Kidney (tissue), 14 donors: ENCODE data around the gene GOLGA7B. TPM values are rescaled to one million over a fixed set of nuclear protein-coding genes. Genes with fewer than 3 reads are reported as not detected.

Experiments
- DNase-seq, 5 donors: peaks; one replicate each; pipeline ENCODE4 v3.0.0-alpha.2; 2013 to 2020
- FAIRE-seq: peaks from 2 replicates; lab custom pipeline; 2012; peaks lifted over from hg19 to GRCh38; lab: Jason Lieb, UNC
- H3K27ac ChIP-seq, 2 donors: one replicate each; pipeline ENCODE4 v1.7.0; 2013; ENCODE audit warnings: low read depth in 2 of 2, low read length in 2 of 2, inconsistent platforms in 1 of 2
- H3K27me3 ChIP-seq: one replicate; pipeline ENCODE4 v1.7.1; 2013; ENCODE audit warnings: low read length, inconsistent platforms; ENCODE audit not compliant: control insufficient read depth, insufficient read depth
- H3K36me3 ChIP-seq, 3 donors: one replicate each; pipeline versions ENCODE4 v1.7.0 to v1.7.1; 2013; ENCODE audit warnings: low read length in 3 of 3, control low read depth in 1 of 3, inconsistent platforms in 1 of 3; ENCODE audit not compliant: insufficient read depth in 3 of 3, control insufficient read depth in 2 of 3
- H3K4me1 ChIP-seq, 3 donors: one replicate each; pipeline versions ENCODE4 v1.7.0 to v1.7.1; 2013; ENCODE audit warnings: low read length in 3 of 3, inconsistent platforms in 1 of 3, low read depth in 1 of 3; ENCODE audit not compliant: control insufficient read depth in 2 of 3, insufficient read depth in 2 of 3
- H3K4me3 ChIP-seq, 3 donors: one replicate each; pipeline versions ENCODE4 v1.7.0 to v1.8.1; 2013; ENCODE audit warnings: low read length in 3 of 3, control low read depth in 1 of 3, inconsistent platforms in 1 of 3
- H3K9ac ChIP-seq, 3 donors: one replicate each; pipeline versions ENCODE4 v1.7.0 to v1.7.1; 2013; ENCODE audit warnings: low read length in 3 of 3, control low read depth in 1 of 3, inconsistent platforms in 1 of 3
- H3K9me3 ChIP-seq, 3 donors: one replicate each; pipeline versions ENCODE4 v1.7.0 to v1.7.1; 2013; ENCODE audit warnings: low read length in 3 of 3, control low read depth in 1 of 3, inconsistent platforms in 1 of 3; ENCODE audit not compliant: control insufficient read depth in 2 of 3, insufficient read depth in 1 of 3
- intact Hi-C: fragments of 100-400 bp; cut with DNase I; formaldehyde crosslinking; loops from one replicate; pipeline ENCODE4 v1.11.1; 2022
- polyA plus RNA-seq: library from polyadenylated mRNA; stranded (reverse); fragments of 350-450 nt; fragmentation: Illumina TruSeq; extraction: RNeasy Lipid Tissue Mini Kit (QIAGEN cat#74804); gene quantifications from one replicate; pipeline ENCODE4 v1.2.3, GENCODE V29; 2014; ENCODE audit warnings: low read depth, low replicate concordance; ENCODE audit not compliant: insufficient read depth
- total RNA-seq: library from RNA; stranded (reverse); fragmentation: NEBNext Ultra II Directional; extraction: Animal tissue kit (Norgen Biotek cat#: 25700); gene quantifications from one replicate; pipeline ENCODE4 v1.2.1, GENCODE V29; 2021
- TF ChIP-seq, protein P1 (sequence below): IDR thresholded peaks from 3 replicates; pipeline ENCODE4 v1.5.1; 2012; ENCODE audit warnings: mild to moderate bottlenecking, moderate library complexity, borderline replicate concordance; ENCODE audit not compliant: insufficient read depth; ENCODE audit errors: extremely low read depth
- donor health status: control.
- donor health status: control.
- donor health status: control.
- donor health status: control.
- donor health status: control.
- donor health status: DM: yes; HTN: yes; CAD: no.
- donor health status: Normal renal cell carcinoma (clear cell type).

GOLGA7B gene
- total and polyA plus RNA-seq, 2 donors from 2014 or later, result 0.50 TPM; not detected in 1

DNA sequence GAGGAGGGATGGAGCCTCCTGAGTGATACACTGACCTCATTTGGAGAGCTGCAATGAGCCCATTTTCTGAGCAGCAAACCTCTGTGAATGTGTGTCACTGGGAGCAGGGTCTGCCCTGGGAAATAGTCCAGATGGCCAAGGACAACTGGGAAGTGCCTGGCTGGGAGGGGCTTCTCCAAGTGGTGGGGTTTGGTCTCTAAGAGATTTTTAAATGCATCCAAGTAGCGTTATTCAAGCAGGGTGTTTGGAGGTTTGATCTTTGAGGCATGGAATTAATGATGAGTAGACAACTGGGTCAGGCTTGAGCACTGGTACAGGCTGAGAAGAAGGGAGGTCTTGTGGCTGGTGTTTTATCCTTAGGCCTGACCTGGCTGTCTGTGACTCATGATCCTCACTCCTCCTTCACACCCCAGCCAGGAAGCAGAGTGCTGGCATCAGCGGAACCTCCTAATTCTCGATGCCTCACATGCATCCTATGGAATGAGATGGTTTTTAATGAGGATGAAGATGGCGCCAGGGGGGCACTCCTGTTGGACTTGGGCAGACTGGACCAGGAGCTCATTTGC, 3.3 kb downstream of the GOLGA7B start:
- intact Hi-C loops, result no loop called here
- Histone ChIP-seq H3K36me3 (no peaks in the 10 kb centered on the region), H3K27ac (no peak overlapping the region), H3K9me3 (no peaks in the 10 kb centered on the region), H3K4me3 (no peak overlapping the region), H3K4me1 (no peaks in the 10 kb centered on the region), H3K9ac (no peak overlapping the region), H3K27me3 (peaks cover 3% of the 10 kb centered on the region)
- no peak for DNase-seq
- TF ChIP-seq, protein P1, sequence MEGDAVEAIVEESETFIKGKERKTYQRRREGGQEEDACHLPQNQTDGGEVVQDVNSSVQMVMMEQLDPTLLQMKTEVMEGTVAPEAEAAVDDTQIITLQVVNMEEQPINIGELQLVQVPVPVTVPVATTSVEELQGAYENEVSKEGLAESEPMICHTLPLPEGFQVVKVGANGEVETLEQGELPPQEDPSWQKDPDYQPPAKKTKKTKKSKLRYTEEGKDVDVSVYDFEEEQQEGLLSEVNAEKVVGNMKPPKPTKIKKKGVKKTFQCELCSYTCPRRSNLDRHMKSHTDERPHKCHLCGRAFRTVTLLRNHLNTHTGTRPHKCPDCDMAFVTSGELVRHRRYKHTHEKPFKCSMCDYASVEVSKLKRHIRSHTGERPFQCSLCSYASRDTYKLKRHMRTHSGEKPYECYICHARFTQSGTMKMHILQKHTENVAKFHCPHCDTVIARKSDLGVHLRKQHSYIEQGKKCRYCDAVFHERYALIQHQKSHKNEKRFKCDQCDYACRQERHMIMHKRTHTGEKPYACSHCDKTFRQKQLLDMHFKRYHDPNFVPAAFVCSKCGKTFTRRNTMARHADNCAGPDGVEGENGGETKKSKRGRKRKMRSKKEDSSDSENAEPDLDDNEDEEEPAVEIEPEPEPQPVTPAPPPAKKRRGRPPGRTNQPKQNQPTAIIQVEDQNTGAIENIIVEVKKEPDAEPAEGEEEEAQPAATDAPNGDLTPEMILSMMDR, result no peak
- FAIRE-seq, result no peak

DNA sequence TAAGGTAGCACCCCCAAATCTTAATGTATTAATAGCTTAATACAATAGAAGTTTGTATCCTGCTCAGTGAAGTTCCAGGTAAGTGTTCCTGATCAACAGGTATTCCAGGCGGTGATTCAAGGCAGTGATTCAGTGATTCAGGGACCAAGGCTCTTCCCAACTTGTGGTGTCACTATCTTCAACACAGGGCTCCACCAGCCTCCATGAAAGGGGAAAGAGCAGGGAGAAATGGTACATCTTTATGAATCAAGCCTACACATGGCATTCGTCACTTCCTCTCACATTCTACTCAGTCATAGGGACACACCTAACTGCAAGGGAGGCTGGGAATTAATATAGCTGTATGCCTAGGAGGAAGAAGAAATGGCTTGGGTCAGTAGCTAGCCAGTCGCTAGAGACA, 5.1 kb downstream of the GOLGA7B start:
- Histone ChIP-seq H3K4me1 (no peaks in the 10 kb centered on the region), H3K4me3 (no peak overlapping the region), H3K9ac (no peak overlapping the region), H3K9me3 (no peaks in the 10 kb centered on the region), H3K27me3 (no peaks in the 10 kb centered on the region), H3K36me3 (no peaks in the 10 kb centered on the region), H3K27ac (no peak overlapping the region)
- TF ChIP-seq, protein P1, result no peak
- intact Hi-C loops, result no loop called here
- DNase-seq (no peak), FAIRE-seq (no peak)

DNA sequence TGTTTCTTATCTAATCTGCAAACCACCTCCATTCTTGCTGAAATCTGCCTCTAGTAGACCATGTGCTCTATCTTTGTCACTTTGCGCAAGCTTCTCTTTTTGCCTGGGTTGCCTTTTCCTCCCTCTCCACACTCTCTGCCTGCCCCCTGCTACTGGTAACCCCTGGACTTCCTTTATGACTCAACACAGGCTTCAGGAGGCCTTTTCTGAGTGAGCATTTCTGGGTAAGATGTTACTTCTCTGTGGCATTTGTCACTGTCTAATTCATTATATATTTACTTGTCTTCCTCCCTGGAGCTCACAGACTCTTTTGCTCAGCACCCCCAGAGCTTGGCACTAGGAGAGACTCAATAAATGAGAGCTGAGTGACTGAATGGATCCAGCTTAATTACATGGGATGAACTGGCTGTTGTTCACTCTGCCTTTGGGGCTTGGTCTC, 8.4 kb downstream of the GOLGA7B start:
- intact Hi-C loops, result no loop called here
- no peak overlapping the region for H3K4me3 ChIP-seq
- no peaks in the 10 kb centered on the region for H3K27me3 ChIP-seq
- DNase-seq (no peak), FAIRE-seq (no peak)
- no peaks in the 10 kb centered on the region for H3K36me3 ChIP-seq
- H3K4me1 ChIP-seq, result no peaks in the 10 kb centered on the region
- H3K9me3 ChIP-seq, result no peaks in the 10 kb centered on the region
- TF ChIP-seq, protein P1, result no peak
- no peak overlapping the region for H3K9ac ChIP-seq
- H3K27ac ChIP-seq, result no peak overlapping the region

DNA sequence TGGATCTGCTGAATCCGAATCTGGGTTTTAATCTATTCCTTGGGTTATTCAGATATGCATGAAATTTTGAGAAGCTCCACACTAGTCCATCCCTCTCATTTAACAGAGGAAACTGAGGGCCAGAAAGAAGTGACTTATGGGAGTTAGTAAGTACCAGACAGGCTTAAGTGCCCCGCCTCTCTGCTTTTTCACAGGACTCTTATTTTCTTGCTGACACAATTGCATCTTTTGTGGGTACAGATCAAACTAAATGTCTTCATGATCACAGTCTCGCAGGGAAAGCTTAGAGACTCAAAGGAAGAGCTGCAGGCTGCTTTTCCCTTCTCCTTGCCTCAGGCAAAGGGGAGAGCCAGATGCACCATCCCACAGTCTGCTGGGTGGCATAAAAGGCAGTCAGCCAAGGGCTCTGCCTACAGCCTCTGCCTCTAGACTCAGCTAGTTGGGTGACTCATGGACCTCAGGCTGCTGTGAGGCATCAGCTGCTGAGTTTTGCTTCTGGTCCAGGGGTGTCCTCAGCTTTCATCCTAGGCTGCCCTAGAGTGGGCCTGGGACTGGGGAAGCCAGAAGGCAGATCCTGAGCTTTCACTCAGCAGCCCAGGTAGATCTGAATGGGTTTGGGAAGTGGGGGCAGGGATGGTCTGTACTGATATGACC, 11.6 kb downstream of the GOLGA7B start:
- no peak for FAIRE-seq
- no peak for DNase-seq
- Histone ChIP-seq H3K4me3 (no peak overlapping the region), H3K4me1 (no peaks in the 10 kb centered on the region), H3K27ac (no peak overlapping the region), H3K9ac (no peak overlapping the region), H3K36me3 (no peaks in the 10 kb centered on the region), H3K27me3 (no peaks in the 10 kb centered on the region), H3K9me3 (no peaks in the 10 kb centered on the region)
- intact Hi-C loops, result no loop called here
- TF ChIP-seq, protein P1, result no peak
